HCT116 (cell line): Measurements from ENCODE around the gene ARHGEF12. TPM values are rescaled to one million over a fixed set of nuclear protein-coding genes. Genes with fewer than 3 reads are reported as not detected.
A peak's percentile ranks its signal among the peaks of the same experiment; 100 is the strongest.

Source experiments
- ATAC-seq: fragments of 200-7000 bp; cut with Tn5 transposase; 2 replicates; pipeline ENCODE4 v1.9.1; 2020; ENCODE audit warnings: mild to moderate bottlenecking, moderate library complexity
- BruUV-seq: library from RNA; stranded (reverse); fragments of 400-500 nt; replicated peaks from 2 replicates; lab custom pipeline; 2021; lab: Mats Ljungman, UMichigan
- CTCF ChIA-PET: fragments of 300-600 bp; sonication (Branson Sonifier 250); formaldehyde crosslinking; loops from one replicate; lab custom pipeline; 2021; ENCODE audit warnings: antibody characterized with exemption; lab: Charles Lee
- POLR2A ChIA-PET: fragments of 300-600, 350-600 bp; sonication (Branson Sonifier 250); formaldehyde crosslinking; loops from one replicate; lab custom pipeline; 2021; ENCODE audit warnings: antibody characterized with exemption; lab: Charles Lee
- RAD21 ChIA-PET, 2 experiments: fragments of 300-600 bp; sonication (Branson Sonifier 250); formaldehyde crosslinking; loops; one replicate each; lab custom pipeline; 2023; ENCODE audit warnings: low total read pairs in 2 of 2; ENCODE audit not compliant: uncharacterized antibody in 2 of 2, unreplicated experiment in 2 of 2, low non-redundant PET in 1 of 2; lab: Charles Lee
- DNase-seq: peaks from one replicate; pipeline ENCODE4 v3.0.0-alpha.2; 2010; ENCODE audit warnings: low read depth, low spot score
- H2AFZ ChIP-seq: fragments of 200-600 bp; shearing (Covaris generic), sonication (generic); 2 replicates; pipeline ENCODE4 v1.6.1; 2017; ENCODE audit warnings: low read depth, mixed run types, mixed read lengths, antibody characterized with exemption, low read length; ENCODE audit not compliant: poor library complexity, severe bottlenecking
- H3K27ac ChIP-seq: 2 replicates; pipeline ENCODE4 v1.5.1; 2012; ENCODE audit warnings: low read depth, low read length
- H3K27me3 ChIP-seq: fragments of 200-600 bp; sonication (generic); 2 replicates; pipeline ENCODE4 v1.6.1; 2016; ENCODE audit warnings: mixed run types, low read length, mixed read lengths; ENCODE audit not compliant: insufficient read depth
- H3K36me3 ChIP-seq, 2 experiments: fragments of 200-500 bp in 1 of 2; fragments of 200-600 bp in 1 of 2; sonication (Bioruptor generic) in 1 of 2; sonication (generic) in 1 of 2; 2 replicates each; pipeline versions ENCODE4 v1.5.1 to v1.6.1; 2014 to 2016; ENCODE audit warnings: low read length in 2 of 2, inconsistent platforms in 1 of 2, mixed read lengths in 1 of 2, mixed run types in 1 of 2; ENCODE audit not compliant: insufficient read depth in 2 of 2, control insufficient read depth in 1 of 2
- H3K4me1 ChIP-seq, 2 experiments: fragments of 200-600 bp in 1 of 2; sonication (generic) in 1 of 2; 2 replicates each; pipeline versions ENCODE4 v1.5.1 to v1.6.1; 2012 to 2017; ENCODE audit warnings: low read length in 2 of 2, inconsistent platforms in 1 of 2, mild to moderate bottlenecking in 1 of 2, mixed read lengths in 1 of 2, mixed run types in 1 of 2, moderate library complexity in 1 of 2; ENCODE audit not compliant: insufficient read depth in 2 of 2, control insufficient read depth in 1 of 2
- H3K4me2 ChIP-seq: fragments of 200-600 bp; sonication (generic); 2 replicates; pipeline ENCODE4 v1.6.1; 2017; ENCODE audit warnings: mixed run types, low read length, mixed read lengths
- H3K4me3 ChIP-seq, 2 experiments: fragments of 200-600 bp in 1 of 2; sonication (generic) in 1 of 2; replicated peaks in 1 of 2; 2 replicates each; pipeline ENCODE4 v1.5.1; 2011 to 2016; ENCODE audit warnings: low read length in 2 of 2, control low read depth in 1 of 2, low read depth in 1 of 2, mild to moderate bottlenecking in 1 of 2, mixed read lengths in 1 of 2, mixed run types in 1 of 2
- H3K79me2 ChIP-seq: fragments of 200-600 bp; sonication (generic); 2 replicates; pipeline ENCODE4 v1.6.1; 2017; ENCODE audit warnings: mild to moderate bottlenecking, mixed run types, low read length, moderate library complexity, mixed read lengths; ENCODE audit not compliant: insufficient read depth
- H3K9ac ChIP-seq: fragments of 200-600 bp; sonication (generic); 2 replicates; pipeline ENCODE4 v1.6.1; 2016; ENCODE audit warnings: low read length, mixed read lengths
- H3K9me2 ChIP-seq: fragments of 200-600 bp; sonication (generic), shearing (Covaris generic); 2 replicates; pipeline ENCODE4 v1.6.1; 2017; ENCODE audit warnings: mixed run types, mild to moderate bottlenecking, moderate library complexity; ENCODE audit not compliant: insufficient read depth
- H3K9me3 ChIP-seq, 2 experiments: fragments of 200-500 bp in 1 of 2; fragments of 200-600 bp in 1 of 2; sonication (Bioruptor generic) in 1 of 2; sonication (generic) in 1 of 2; 2 replicates each; pipeline ENCODE4 v1.6.1; 2014 to 2017; ENCODE audit warnings: low read length in 2 of 2, mixed read lengths in 2 of 2, inconsistent platforms in 1 of 2, low read depth in 1 of 2, mild to moderate bottlenecking in 1 of 2, mixed run types in 1 of 2, moderate library complexity in 1 of 2; ENCODE audit not compliant: control insufficient read depth in 1 of 2, insufficient read depth in 1 of 2
- H4K20me1 ChIP-seq: fragments of 200-600 bp; sonication (generic), shearing (Covaris generic); 2 replicates; pipeline ENCODE4 v1.6.1; 2017; ENCODE audit warnings: mixed run types, mild to moderate bottlenecking, moderate library complexity; ENCODE audit not compliant: insufficient read depth
- CBX3 ChIP-seq: IDR thresholded peaks from 2 replicates; pipeline ENCODE4 v1.6.1; 2012; ENCODE audit warnings: low read depth
- ELF1 ChIP-seq: IDR thresholded peaks from 2 replicates; pipeline ENCODE4 v1.6.1; 2012; ENCODE audit warnings: low read depth, borderline replicate concordance
- EZH2 ChIP-seq: fragments of 200-600 bp; sonication (generic); IDR thresholded peaks from 2 replicates; pipeline ENCODE4 v1.6.1; 2017; ENCODE audit warnings: antibody characterized with exemption, mixed run types
- EZH2phosphoT487 ChIP-seq: fragments of 200-600 bp; IDR thresholded peaks from 2 replicates; pipeline ENCODE4 v1.6.1; 2018; ENCODE audit warnings: antibody characterized with exemption, borderline replicate concordance
- FOSL1 ChIP-seq: IDR thresholded peaks from 2 replicates; pipeline ENCODE4 v1.6.1; 2012; ENCODE audit warnings: low read depth
- JUND ChIP-seq: IDR thresholded peaks from 2 replicates; pipeline ENCODE4 v1.6.1; 2012
- POLR2A ChIP-seq: IDR thresholded peaks from 2 replicates; pipeline ENCODE4 v1.7.0; 2011; ENCODE audit warnings: borderline replicate concordance; ENCODE audit not compliant: insufficient read depth, insufficient read length; ENCODE audit errors: extremely low read depth
- POLR2AphosphoS5 ChIP-seq: IDR thresholded peaks from 2 replicates; pipeline ENCODE4 v1.6.1; 2011; ENCODE audit warnings: mild to moderate bottlenecking, low read depth, low read length, moderate library complexity
- RAD21 ChIP-seq: IDR thresholded peaks from 2 replicates; pipeline ENCODE4 v1.6.1; 2012; ENCODE audit warnings: low read depth, mild to moderate bottlenecking
- SIN3A ChIP-seq: IDR thresholded peaks from 2 replicates; pipeline ENCODE4 v1.6.1; 2012; ENCODE audit warnings: low read depth
- SP1 ChIP-seq: IDR thresholded peaks from 2 replicates; pipeline ENCODE4 v1.6.1; 2012; ENCODE audit warnings: low read depth
- SRF ChIP-seq: IDR thresholded peaks from 2 replicates; pipeline ENCODE4 v1.6.1; 2012; ENCODE audit warnings: low read depth
- TCF7L2 ChIP-seq: IDR thresholded peaks from 2 replicates; pipeline ENCODE4 v1.7.0; 2011; ENCODE audit warnings: borderline replicate concordance, inconsistent platforms; ENCODE audit not compliant: insufficient read depth, insufficient read length; ENCODE audit errors: extremely low read depth
- YY1 ChIP-seq: IDR thresholded peaks from 2 replicates; pipeline ENCODE4 v1.6.1; 2011; ENCODE audit warnings: low read length, low read depth, moderate library complexity, mild to moderate bottlenecking; ENCODE audit not compliant: insufficient replicate concordance; ENCODE audit errors: extremely low read depth
- ZNF274 ChIP-seq: fragments of 200-500 bp; sonication (Bioruptor generic); IDR thresholded peaks from 2 replicates; pipeline ENCODE4 v1.6.1; 2014; ENCODE audit warnings: mild to moderate bottlenecking, low read depth, low read length, inconsistent platforms
- intact Hi-C: fragments of 100-400 bp; cut with micrococcal nuclease; formaldehyde crosslinking; loops from 2 replicates; pipeline ENCODE4 v1.10.0; 2022
- total RNA-seq: library from RNA; stranded (reverse); gene quantifications from one replicate; pipeline ENCODE4 v1.2.1, GENCODE V29; 2021; ENCODE audit not compliant: unreplicated experiment
- TF ChIP-seq, protein P1 (sequence below): IDR thresholded peaks from 2 replicates; pipeline ENCODE4 v1.6.1; 2011; ENCODE audit warnings: mild to moderate bottlenecking, low read length, moderate library complexity; ENCODE audit not compliant: insufficient replicate concordance; ENCODE audit errors: extremely low read depth
- TF ChIP-seq, protein P2 (sequence below): IDR thresholded peaks from 2 replicates; pipeline ENCODE4 v1.6.1; 2012

Gene ARHGEF12
- total RNA-seq, 1 experiment from 2014 or later = 81.4 TPM

DNA sequence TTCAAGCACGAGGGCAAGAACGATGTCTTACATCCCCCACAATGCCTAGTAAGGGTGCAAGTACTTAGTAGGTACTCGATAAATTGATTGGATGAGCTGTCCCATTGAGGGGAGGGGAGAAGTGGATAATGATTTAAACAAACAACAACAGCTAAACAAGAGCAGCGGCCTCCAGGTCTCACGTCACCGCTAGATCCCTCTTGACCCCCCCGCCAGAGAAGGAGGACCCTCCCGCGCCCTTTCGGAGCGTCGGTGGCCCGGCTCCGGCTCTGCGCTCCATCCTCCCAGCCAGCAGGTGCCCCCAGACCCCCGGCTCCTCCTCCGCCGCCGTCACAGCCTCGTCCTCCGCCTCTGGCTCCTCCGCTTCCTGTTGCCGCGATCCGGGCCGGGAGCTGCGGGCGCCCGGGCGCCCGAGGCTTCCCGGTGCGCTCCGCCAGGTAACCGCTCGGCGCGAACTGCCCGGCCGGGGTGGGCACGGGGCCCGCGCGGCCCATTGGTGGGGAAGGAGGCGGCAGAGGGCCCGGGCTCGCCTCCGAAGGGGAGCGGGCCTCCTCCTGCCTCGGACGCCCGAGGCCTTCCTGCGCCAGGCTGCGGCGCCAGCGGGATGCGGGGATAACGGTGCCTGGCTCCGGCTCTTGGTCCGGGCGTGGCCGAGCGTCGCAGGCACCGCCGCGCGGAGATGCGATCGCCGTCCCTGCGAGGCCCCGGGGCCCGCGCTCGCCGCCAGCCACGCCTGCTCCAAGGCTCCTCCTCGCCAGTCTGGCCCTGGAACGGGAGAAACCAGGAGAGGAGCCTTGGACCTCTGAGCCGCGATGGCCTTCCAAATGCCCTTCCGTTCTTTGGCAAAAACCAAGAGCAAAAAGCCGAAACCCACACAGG, 11.0 kb upstream of the ARHGEF12 start, which contains the start of gene TLCD5 (continued):
- no peak; the same call in 1 of the 2 replicates for TF ChIP-seq RAD21
- no peak for TF ChIP-seq JUND
- no peak for TF ChIP-seq TCF7L2
- TF ChIP-seq, protein P1, sequence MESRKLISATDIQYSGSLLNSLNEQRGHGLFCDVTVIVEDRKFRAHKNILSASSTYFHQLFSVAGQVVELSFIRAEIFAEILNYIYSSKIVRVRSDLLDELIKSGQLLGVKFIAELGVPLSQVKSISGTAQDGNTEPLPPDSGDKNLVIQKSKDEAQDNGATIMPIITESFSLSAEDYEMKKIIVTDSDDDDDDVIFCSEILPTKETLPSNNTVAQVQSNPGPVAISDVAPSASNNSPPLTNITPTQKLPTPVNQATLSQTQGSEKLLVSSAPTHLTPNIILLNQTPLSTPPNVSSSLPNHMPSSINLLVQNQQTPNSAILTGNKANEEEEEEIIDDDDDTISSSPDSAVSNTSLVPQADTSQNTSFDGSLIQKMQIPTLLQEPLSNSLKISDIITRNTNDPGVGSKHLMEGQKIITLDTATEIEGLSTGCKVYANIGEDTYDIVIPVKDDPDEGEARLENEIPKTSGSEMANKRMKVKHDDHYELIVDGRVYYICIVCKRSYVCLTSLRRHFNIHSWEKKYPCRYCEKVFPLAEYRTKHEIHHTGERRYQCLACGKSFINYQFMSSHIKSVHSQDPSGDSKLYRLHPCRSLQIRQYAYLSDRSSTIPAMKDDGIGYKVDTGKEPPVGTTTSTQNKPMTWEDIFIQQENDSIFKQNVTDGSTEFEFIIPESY = no peak
- 0 out of 2 replicates have a peak, but pooled peaks have one; percentile 41 for TF ChIP-seq CBX3
- no peak for TF ChIP-seq ZNF274
- no peak for TF ChIP-seq POLR2A
- peak; percentile 85 for TF ChIP-seq POLR2AphosphoS5
- no peak; the same call in 1 of the 2 replicates for TF ChIP-seq SIN3A
- TF ChIP-seq, all 23 proteins: peak for 5

DNA sequence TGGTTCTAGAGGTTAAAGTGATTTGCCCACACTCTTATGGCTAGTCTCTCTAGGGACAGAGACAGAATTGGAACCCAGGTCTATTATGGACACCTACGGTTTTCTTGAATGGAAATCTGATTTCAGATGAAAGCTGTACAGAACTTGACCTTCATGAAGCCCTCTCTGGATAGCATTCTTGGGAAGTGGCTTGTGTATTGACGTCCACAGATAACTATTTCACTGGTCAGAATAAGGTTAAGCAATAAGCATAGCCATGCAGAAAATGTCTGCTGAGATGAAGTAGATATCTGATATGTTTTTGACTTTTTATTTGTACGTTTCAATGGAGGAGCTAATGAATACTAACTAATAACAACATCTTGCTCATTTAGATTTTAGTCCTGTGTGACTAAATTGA, 10.0 kb upstream of the ARHGEF12 start:
- H3K27ac ChIP-seq = peak overlapping the region; percentile 79; the same call in 1 of the 2 replicates
- H3K36me3 ChIP-seq = no peaks in the 10 kb centered on the region
- H2AFZ ChIP-seq = no peak overlapping the region
- H4K20me1 ChIP-seq = no peaks in the 10 kb centered on the region
- no peaks in the 10 kb centered on the region for H3K9me3 ChIP-seq
- no peaks in the 10 kb centered on the region for H3K27me3 ChIP-seq
- no peaks in the 10 kb centered on the region for H3K9me2 ChIP-seq
- no peak for ATAC-seq
- TF ChIP-seq, protein P2, sequence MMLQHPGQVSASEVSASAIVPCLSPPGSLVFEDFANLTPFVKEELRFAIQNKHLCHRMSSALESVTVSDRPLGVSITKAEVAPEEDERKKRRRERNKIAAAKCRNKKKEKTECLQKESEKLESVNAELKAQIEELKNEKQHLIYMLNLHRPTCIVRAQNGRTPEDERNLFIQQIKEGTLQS = no peak
- TF ChIP-seq YY1 (no peak), ZNF274 (no peak), FOSL1 (no peak), SP1 (no peak), POLR2A (no peak), RAD21 (no peak), EZH2 (no peak), JUND (no peak), POLR2AphosphoS5 (no peak), EZH2phosphoT487 (no peak), SRF (no peak), TCF7L2 (no peak), ELF1 (no peak)
- TF ChIP-seq, protein P1 = no peak
- TF ChIP-seq, all 23 proteins: peak for 0
- ChIA-PET CTCF (interaction anchor here (1.6 to 2.5 kb wide), 2 partner anchors 10 to 23 kb away, joined by 5 to 17 read pairs; partner anchors contain the start of gene ARHGEF12), POLR2A (interaction anchor here (1.7 kb wide), 1 partner anchor 9 kb away, joined by 4 read pairs; no protein-coding TSS in a partner anchor), RAD21 (no interaction called here)
- Histone ChIP-seq H3K9ac (peak overlapping the region; percentile 64), H3K4me2 (peak overlapping the region; percentile 71), H3K4me3 (peak overlapping the region; percentile 64 to 67), H3K4me1 (peaks cover 19 to 29% of the 10 kb centered on the region in 2 experiments), H3K79me2 (peaks cover 20% of the 10 kb centered on the region)
- BruUV-seq = no TSS peak
- intact Hi-C loops = no loop called here
- DNase-seq = no peak
